ENCODE results near the gene TMIGD2.

The TMIGD2 gene

DNA sequence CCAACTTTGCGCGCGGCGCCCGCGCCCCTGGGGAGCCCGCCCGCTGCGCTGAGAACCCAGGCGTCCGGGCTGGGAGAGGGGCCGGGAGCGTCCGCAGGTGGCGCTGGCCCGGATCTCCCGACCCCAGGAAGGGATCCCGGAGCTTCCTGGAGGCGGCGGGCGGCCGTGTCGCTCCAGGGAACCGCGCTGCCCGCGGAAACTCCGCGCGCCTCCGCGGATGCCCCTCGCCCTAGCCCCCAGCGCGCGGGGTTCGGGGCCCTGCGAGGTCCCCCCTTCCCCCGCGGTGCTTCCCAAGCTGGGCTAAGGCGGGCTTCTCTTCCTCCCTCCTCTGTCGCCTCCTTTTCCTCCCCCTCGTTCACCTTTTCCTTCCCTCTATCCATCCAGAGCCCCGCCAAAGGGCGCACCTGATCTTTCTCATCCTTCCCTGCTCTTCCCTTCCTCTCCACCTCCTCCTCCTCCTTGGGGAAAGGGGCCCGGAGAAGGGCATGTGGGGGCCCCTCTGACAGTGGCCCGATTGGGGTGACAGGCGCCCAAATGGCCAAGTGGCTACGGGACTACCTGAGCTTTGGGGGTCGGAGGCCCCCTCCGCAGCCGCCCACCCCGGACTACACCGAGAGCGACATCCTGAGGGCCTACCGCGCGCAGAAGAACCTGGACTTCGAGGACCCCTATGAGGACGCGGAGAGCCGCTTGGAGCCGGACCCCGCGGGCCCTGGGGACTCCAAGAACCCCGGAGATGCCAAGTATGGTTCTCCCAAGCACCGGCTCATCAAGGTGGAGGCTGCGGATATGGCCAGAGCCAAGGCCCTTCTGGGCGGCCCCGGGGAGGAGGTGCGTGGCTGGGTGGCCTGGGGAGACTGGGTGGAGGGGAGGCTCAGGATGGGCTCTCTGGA, 22.4 kb downstream of the TMIGD2 start (continued):
- no peak for TF ChIP-seq BACH2 (CRISPR knock-in tag; IDR thresholded peaks at IDR 0.05; ENCODE audit: borderline replicate concordance)
- TF ChIP-seq TOX (CRISPR knock-in tag; IDR thresholded peaks at IDR 0.05; ENCODE audit: borderline replicate concordance), result no peak

DNA sequence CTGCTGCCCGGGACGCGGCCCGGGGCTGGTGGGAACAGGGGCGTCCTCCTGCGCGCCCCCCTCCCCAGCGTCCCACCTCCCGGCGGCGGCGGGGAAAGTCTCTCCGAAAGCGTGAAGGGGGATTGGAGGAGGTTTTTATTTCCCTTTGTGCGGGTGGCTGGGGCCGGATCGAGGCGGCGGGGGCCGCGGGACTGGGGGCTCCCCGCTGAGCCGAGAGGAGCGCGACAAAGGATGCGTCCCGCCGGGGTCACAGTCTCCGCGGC, 23.0 kb downstream of the TMIGD2 start:
- TF ChIP-seq SNAI2 (CRISPR knock-in tag; IDR thresholded peaks at IDR 0.05), result no peak
- TF ChIP-seq ZC3H10 (CRISPR knock-in tag; IDR thresholded peaks at IDR 0.05), result no peak
- TF ChIP-seq PPARA (CRISPR knock-in tag; IDR thresholded peaks at IDR 0.05; ENCODE audit: borderline replicate concordance), result no peak
- TF ChIP-seq, protein P1, sequence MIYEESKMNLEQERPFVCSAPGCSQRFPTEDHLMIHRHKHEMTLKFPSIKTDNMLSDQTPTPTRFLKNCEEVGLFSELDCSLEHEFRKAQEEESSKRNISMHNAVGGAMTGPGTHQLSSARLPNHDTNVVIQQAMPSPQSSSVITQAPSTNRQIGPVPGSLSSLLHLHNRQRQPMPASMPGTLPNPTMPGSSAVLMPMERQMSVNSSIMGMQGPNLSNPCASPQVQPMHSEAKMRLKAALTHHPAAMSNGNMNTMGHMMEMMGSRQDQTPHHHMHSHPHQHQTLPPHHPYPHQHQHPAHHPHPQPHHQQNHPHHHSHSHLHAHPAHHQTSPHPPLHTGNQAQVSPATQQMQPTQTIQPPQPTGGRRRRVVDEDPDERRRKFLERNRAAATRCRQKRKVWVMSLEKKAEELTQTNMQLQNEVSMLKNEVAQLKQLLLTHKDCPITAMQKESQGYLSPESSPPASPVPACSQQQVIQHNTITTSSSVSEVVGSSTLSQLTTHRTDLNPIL (CRISPR knock-in tag; IDR thresholded peaks at IDR 0.05; ENCODE audit: low read depth), result no peak

DNA sequence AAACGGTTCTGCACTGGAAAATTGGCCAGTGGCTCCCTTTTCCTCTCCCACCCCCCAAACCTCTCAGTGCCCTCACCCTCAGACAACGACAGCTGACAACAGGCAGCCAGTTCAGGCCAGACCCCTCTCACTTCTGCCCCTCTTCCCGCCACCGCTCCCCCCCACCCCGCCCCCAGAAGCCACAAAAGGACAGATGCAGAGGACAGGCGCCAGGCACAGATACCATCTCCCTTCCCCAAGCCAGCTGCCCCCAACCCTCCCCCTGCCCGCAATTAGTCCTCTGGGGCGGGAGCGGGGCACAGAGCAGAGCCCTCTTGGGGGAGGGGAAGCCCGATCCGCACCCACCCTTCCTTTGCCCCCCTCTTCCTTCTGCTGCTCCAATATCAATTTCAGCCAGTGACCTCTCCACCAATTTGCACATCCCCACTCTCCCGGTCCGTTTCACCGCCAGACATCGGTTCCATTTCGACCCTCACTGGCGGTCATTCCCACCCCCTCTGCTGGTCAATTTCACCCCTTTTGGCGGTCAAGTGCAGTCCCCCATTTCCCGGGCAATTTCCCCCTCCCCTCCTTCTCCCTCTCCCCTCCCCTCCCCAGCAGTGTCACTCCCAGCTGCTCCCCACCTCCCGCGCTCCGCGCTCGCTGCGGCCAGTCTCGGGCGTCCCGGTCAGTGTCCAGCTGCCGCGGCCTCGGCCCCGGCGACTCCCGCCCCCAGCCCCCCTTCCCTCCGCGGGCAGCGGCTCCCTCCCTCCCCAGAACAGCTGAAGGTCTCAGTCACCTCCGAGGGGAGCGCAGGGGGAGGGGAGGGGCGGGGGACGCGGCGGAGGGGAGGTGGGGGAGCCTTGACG, 23.5 kb downstream of the TMIGD2 start, which contains the start of gene SHD:
TSS of gene SHD (plus strand) at position 848 of the 848 bp plus-strand sequence. CDS start 798 bp downstream, outside the sequence.
- TF ChIP-seq, protein P2, sequence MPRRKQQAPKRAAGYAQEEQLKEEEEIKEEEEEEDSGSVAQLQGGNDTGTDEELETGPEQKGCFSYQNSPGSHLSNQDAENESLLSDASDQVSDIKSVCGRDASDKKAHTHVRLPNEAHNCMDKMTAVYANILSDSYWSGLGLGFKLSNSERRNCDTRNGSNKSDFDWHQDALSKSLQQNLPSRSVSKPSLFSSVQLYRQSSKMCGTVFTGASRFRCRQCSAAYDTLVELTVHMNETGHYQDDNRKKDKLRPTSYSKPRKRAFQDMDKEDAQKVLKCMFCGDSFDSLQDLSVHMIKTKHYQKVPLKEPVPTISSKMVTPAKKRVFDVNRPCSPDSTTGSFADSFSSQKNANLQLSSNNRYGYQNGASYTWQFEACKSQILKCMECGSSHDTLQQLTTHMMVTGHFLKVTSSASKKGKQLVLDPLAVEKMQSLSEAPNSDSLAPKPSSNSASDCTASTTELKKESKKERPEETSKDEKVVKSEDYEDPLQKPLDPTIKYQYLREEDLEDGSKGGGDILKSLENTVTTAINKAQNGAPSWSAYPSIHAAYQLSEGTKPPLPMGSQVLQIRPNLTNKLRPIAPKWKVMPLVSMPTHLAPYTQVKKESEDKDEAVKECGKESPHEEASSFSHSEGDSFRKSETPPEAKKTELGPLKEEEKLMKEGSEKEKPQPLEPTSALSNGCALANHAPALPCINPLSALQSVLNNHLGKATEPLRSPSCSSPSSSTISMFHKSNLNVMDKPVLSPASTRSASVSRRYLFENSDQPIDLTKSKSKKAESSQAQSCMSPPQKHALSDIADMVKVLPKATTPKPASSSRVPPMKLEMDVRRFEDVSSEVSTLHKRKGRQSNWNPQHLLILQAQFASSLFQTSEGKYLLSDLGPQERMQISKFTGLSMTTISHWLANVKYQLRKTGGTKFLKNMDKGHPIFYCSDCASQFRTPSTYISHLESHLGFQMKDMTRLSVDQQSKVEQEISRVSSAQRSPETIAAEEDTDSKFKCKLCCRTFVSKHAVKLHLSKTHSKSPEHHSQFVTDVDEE (CRISPR knock-in tag; IDR thresholded peaks at IDR 0.05), result no peak; the same call in 1 of the 2 replicates
- no peak for TF ChIP-seq RARB (CRISPR knock-in tag; IDR thresholded peaks at IDR 0.05)
- TF ChIP-seq, protein P3, sequence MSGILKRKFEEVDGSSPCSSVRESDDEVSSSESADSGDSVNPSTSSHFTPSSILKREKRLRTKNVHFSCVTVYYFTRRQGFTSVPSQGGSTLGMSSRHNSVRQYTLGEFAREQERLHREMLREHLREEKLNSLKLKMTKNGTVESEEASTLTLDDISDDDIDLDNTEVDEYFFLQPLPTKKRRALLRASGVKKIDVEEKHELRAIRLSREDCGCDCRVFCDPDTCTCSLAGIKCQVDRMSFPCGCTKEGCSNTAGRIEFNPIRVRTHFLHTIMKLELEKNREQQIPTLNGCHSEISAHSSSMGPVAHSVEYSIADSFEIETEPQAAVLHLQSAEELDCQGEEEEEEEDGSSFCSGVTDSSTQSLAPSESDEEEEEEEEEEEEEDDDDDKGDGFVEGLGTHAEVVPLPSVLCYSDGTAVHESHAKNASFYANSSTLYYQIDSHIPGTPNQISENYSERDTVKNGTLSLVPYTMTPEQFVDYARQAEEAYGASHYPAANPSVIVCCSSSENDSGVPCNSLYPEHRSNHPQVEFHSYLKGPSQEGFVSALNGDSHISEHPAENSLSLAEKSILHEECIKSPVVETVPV (CRISPR knock-in tag; IDR thresholded peaks at IDR 0.05), result no peak
- TF ChIP-seq, protein P4, sequence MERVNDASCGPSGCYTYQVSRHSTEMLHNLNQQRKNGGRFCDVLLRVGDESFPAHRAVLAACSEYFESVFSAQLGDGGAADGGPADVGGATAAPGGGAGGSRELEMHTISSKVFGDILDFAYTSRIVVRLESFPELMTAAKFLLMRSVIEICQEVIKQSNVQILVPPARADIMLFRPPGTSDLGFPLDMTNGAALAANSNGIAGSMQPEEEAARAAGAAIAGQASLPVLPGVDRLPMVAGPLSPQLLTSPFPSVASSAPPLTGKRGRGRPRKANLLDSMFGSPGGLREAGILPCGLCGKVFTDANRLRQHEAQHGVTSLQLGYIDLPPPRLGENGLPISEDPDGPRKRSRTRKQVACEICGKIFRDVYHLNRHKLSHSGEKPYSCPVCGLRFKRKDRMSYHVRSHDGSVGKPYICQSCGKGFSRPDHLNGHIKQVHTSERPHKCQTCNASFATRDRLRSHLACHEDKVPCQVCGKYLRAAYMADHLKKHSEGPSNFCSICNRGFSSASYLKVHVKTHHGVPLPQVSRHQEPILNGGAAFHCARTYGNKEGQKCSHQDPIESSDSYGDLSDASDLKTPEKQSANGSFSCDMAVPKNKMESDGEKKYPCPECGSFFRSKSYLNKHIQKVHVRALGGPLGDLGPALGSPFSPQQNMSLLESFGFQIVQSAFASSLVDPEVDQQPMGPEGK (CRISPR knock-in tag; IDR thresholded peaks at IDR 0.05; ENCODE audit: borderline replicate concordance), result no peak
- TF ChIP-seq ISL1 (CRISPR knock-in tag; IDR thresholded peaks at IDR 0.05), result no peak
- peak; percentile 45; the same call in 1 of the 2 replicates for TF ChIP-seq TCF4 (CRISPR knock-in tag; IDR thresholded peaks at IDR 0.05; ENCODE audit: borderline replicate concordance)
- ATAC-seq, result peak; percentile 61

More for the DNA sequence above, 23.0 kb downstream of the TMIGD2 start:
- no peak; the same call in 1 of the 3 replicates for ATAC-seq

DNA sequence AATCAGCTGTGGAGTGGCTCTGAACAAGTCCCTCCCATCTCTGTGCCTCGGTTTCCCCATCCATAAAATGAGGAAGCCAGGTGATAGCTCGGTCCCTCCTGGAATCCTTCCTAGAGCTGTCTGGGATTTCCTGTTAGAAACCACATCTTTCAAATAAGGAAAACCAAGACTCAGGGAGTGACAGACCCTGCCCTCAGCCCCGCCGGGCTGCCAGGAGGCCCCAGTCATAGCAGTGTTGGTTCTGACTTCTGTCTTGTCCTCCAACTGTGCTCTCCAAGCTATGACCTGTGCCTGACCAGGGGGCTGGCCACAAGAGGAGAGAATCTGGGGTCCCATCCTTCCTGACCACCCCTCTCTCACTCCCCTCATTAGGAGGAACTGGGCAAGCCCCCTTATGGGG, 24.2 kb downstream of the TMIGD2 start:
- peak; percentile 30; the same call in 1 of the 3 replicates for ATAC-seq
- no peak for TF ChIP-seq BACH2 (CRISPR knock-in tag; IDR thresholded peaks at IDR 0.05; ENCODE audit: borderline replicate concordance)
- TF ChIP-seq, protein P3 (CRISPR knock-in tag; IDR thresholded peaks at IDR 0.05), result no peak
- no peak for TF ChIP-seq TCF4 (CRISPR knock-in tag; IDR thresholded peaks at IDR 0.05; ENCODE audit: borderline replicate concordance)
- TF ChIP-seq OSR1 (CRISPR knock-in tag; IDR thresholded peaks at IDR 0.05), result no peak
- TF ChIP-seq SNAI2 (CRISPR knock-in tag; IDR thresholded peaks at IDR 0.05), result no peak
- TF ChIP-seq TOX (CRISPR knock-in tag; IDR thresholded peaks at IDR 0.05; ENCODE audit: borderline replicate concordance), result no peak
- no peak for TF ChIP-seq PPARA (CRISPR knock-in tag; IDR thresholded peaks at IDR 0.05; ENCODE audit: borderline replicate concordance)
- TF ChIP-seq ISL1 (CRISPR knock-in tag; IDR thresholded peaks at IDR 0.05), result no peak
- TF ChIP-seq ZNF70 (CRISPR knock-in tag; IDR thresholded peaks at IDR 0.05), result no peak; the same call in 1 of the 2 replicates
- TF ChIP-seq ESRRG (CRISPR knock-in tag; IDR thresholded peaks at IDR 0.05), result no peak
- TF ChIP-seq, protein P1 (CRISPR knock-in tag; IDR thresholded peaks at IDR 0.05; ENCODE audit: low read depth), result no peak
- no peak for TF ChIP-seq GLIS3 (CRISPR knock-in tag; IDR thresholded peaks at IDR 0.05)
- TF ChIP-seq, protein P4 (CRISPR knock-in tag; IDR thresholded peaks at IDR 0.05; ENCODE audit: borderline replicate concordance), result no peak
- TF ChIP-seq ZNF8 (CRISPR knock-in tag; IDR thresholded peaks at IDR 0.05), result no peak

All from SK-N-SH treated with all-trans-retinoic acid at 6 μM for 48 hours (cell line).